HEK293 (cell line): ENCODE results near the gene SCYGR4.

ENCODE experiments used
- KLF16 ChIP-seq: fragments of 450-650 bp; formaldehyde crosslinking; IDR thresholded peaks from 2 replicates; pipeline ENCODE4 v1.5.1; 2017; ENCODE audit warnings: missing biosample characterization, missing genetic modification characterization
- ZBTB21 ChIP-seq: fragments of 450-650 bp; formaldehyde crosslinking; IDR thresholded peaks from 2 replicates; pipeline ENCODE4 v1.5.1; 2017; ENCODE audit warnings: missing biosample characterization, missing genetic modification characterization
- ZFP3 ChIP-seq: fragments of 450-650 bp; formaldehyde crosslinking; IDR thresholded peaks from 2 replicates; pipeline ENCODE4 v1.5.1; 2016; ENCODE audit warnings: low read depth, missing biosample characterization, missing genetic modification characterization
- ZNF133 ChIP-seq: fragments of 450-650 bp; formaldehyde crosslinking; IDR thresholded peaks from 2 replicates; pipeline ENCODE4 v1.5.1; 2016; ENCODE audit warnings: missing biosample characterization, missing genetic modification characterization
- ZNF174 ChIP-seq: fragments of 450-650 bp; formaldehyde crosslinking; IDR thresholded peaks from 2 replicates; pipeline ENCODE4 v1.5.0; 2017; ENCODE audit warnings: missing biosample characterization, mild to moderate bottlenecking, missing genetic modification characterization
- ZNF394 ChIP-seq: fragments of 450-650 bp; formaldehyde crosslinking; IDR thresholded peaks from 2 replicates; pipeline ENCODE4 v1.5.1; 2016; ENCODE audit warnings: missing biosample characterization, missing genetic modification characterization, mild to moderate bottlenecking, moderate library complexity, borderline replicate concordance
- TF ChIP-seq, protein P1 (sequence below): fragments of 450-650 bp; formaldehyde crosslinking; IDR thresholded peaks from 2 replicates; pipeline ENCODE4 v1.5.1; 2016; ENCODE audit warnings: missing biosample characterization, missing genetic modification characterization
- TF ChIP-seq, protein P2 (sequence below): fragments of 450-650 bp; formaldehyde crosslinking; conservative IDR thresholded peaks from 2 replicates; pipeline ENCODE4 v1.5.1; 2016; ENCODE audit warnings: low read depth, missing biosample characterization, missing genetic modification characterization
- TF ChIP-seq, protein P3 (sequence below): fragments of 450-650 bp; formaldehyde crosslinking; IDR thresholded peaks from 2 replicates; pipeline ENCODE4 v1.5.1; 2016; ENCODE audit warnings: missing biosample characterization, missing genetic modification characterization

DNA sequence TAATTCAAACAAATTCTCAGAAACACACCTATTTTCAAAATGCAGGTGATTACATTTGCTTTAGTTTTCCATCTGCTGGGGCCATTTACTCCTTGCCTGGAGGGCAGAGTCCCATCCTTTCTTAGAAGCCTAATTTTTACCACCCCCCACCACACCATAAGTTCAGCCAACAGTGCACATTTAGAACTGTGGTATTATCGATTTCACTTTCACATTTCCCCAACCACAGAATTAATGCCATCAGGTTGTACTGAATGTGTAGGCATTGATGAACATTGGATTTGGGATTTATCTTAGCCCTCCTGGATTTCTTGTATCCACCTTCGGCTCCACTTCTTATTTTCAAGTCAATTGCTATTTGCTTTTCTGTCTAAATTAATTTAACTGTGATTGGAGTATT is 7.2 kb upstream of the SCYGR4 start:
- TF ChIP-seq ZNF174 (tag by site-specific recombination) (no peak), KLF16 (tag by site-specific recombination) (no peak), ZNF133 (tag by site-specific recombination) (no peak), ZFP3 (no peak), ZNF394 (tag by site-specific recombination) (no peak), ZBTB21 (tag by site-specific recombination) (no peak)
- TF ChIP-seq, protein P1, sequence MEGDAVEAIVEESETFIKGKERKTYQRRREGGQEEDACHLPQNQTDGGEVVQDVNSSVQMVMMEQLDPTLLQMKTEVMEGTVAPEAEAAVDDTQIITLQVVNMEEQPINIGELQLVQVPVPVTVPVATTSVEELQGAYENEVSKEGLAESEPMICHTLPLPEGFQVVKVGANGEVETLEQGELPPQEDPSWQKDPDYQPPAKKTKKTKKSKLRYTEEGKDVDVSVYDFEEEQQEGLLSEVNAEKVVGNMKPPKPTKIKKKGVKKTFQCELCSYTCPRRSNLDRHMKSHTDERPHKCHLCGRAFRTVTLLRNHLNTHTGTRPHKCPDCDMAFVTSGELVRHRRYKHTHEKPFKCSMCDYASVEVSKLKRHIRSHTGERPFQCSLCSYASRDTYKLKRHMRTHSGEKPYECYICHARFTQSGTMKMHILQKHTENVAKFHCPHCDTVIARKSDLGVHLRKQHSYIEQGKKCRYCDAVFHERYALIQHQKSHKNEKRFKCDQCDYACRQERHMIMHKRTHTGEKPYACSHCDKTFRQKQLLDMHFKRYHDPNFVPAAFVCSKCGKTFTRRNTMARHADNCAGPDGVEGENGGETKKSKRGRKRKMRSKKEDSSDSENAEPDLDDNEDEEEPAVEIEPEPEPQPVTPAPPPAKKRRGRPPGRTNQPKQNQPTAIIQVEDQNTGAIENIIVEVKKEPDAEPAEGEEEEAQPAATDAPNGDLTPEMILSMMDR (tag by site-specific recombination) = no peak
- TF ChIP-seq, protein P2, sequence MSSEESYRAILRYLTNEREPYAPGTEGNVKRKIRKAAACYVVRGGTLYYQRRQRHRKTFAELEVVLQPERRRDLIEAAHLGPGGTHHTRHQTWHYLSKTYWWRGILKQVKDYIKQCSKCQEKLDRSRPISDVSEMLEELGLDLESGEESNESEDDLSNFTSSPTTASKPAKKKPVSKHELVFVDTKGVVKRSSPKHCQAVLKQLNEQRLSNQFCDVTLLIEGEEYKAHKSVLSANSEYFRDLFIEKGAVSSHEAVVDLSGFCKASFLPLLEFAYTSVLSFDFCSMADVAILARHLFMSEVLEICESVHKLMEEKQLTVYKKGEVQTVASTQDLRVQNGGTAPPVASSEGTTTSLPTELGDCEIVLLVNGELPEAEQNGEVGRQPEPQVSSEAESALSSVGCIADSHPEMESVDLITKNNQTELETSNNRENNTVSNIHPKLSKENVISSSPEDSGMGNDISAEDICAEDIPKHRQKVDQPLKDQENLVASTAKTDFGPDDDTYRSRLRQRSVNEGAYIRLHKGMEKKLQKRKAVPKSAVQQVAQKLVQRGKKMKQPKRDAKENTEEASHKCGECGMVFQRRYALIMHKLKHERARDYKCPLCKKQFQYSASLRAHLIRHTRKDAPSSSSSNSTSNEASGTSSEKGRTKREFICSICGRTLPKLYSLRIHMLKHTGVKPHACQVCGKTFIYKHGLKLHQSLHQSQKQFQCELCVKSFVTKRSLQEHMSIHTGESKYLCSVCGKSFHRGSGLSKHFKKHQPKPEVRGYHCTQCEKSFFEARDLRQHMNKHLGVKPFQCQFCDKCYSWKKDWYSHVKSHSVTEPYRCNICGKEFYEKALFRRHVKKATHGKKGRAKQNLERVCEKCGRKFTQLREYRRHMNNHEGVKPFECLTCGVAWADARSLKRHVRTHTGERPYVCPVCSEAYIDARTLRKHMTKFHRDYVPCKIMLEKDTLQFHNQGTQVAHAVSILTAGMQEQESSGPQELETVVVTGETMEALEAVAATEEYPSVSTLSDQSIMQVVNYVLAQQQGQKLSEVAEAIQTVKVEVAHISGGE (tag by site-specific recombination) = no peak
- TF ChIP-seq, protein P3, sequence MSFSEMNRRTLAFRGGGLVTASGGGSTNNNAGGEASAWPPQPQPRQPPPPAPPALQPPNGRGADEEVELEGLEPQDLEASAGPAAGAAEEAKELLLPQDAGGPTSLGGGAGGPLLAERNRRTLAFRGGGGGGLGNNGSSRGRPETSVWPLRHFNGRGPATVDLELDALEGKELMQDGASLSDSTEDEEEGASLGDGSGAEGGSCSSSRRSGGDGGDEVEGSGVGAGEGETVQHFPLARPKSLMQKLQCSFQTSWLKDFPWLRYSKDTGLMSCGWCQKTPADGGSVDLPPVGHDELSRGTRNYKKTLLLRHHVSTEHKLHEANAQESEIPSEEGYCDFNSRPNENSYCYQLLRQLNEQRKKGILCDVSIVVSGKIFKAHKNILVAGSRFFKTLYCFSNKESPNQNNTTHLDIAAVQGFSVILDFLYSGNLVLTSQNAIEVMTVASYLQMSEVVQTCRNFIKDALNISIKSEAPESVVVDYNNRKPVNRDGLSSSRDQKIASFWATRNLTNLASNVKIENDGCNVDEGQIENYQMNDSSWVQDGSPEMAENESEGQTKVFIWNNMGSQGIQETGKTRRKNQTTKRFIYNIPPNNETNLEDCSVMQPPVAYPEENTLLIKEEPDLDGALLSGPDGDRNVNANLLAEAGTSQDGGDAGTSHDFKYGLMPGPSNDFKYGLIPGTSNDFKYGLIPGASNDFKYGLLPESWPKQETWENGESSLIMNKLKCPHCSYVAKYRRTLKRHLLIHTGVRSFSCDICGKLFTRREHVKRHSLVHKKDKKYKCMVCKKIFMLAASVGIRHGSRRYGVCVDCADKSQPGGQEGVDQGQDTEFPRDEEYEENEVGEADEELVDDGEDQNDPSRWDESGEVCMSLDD (tag by site-specific recombination) = no peak
